Measurements from ENCODE around the gene SMIM1. TPM values are rescaled to one million over a fixed set of nuclear protein-coding genes. Genes with fewer than 3 reads are reported as not detected.

SMIM1 gene
- total RNA-seq, 1 experiment from 2014 or later, result not detected

GRCh38 chr1:3820316-3820715 lies 47.8 kb downstream of the SMIM1 start:
- DNase-seq (ENCODE audit: low read depth), result no peak

- no peak for DNase-seq (ENCODE audit: low read depth)
Measured at GRCh38 chr1:3821004-3821403, 48.5 kb downstream of the SMIM1 start.

GRCh38 chr1:3821447-3821846 lies 48.9 kb downstream of the SMIM1 start:
- DNase-seq (ENCODE audit: low read depth), result no peak

GRCh38 chr1:3821908-3822307 lies 49.4 kb downstream of the SMIM1 start:
- DNase-seq (ENCODE audit: low read depth), result no peak

GRCh38 chr1:3822421-3822820 lies 49.9 kb downstream of the SMIM1 start:
- no peak for DNase-seq (ENCODE audit: low read depth)

GRCh38 chr1:3824650-3825049 lies 52.1 kb downstream of the SMIM1 start:
- DNase-seq (ENCODE audit: low read depth), result no peak

GRCh38 chr1:3825356-3825755 lies 52.8 kb downstream of the SMIM1 start:
- no peak for DNase-seq (ENCODE audit: low read depth)

Other genes starting within 250 kb of the SMIM1 start
- 0.11 and 0.26 TPM in 2 replicates for gene MEGF6, start 161.2 kb upstream of the SMIM1 start, total RNA-seq (2014; rRNA removed)
- 12.4 and 19.6 TPM in 2 replicates for gene TPRG1L, start 147.7 kb upstream of the SMIM1 start, total RNA-seq (2014; rRNA removed)
- gene WRAP73, start 122.6 kb upstream of the SMIM1 start, total RNA-seq (2014; rRNA removed), result 23.3 and 23.7 TPM in 2 replicates
- gene TP73, start 120.2 kb upstream of the SMIM1 start, total RNA-seq (2014; rRNA removed), result 2.4 and 2.6 TPM in 2 replicates
- not detected in 2 replicates for gene CCDC27, start 20.3 kb upstream of the SMIM1 start, total RNA-seq (2014; rRNA removed)
- 33.7 and 44.1 TPM in 2 replicates for gene LRRC47, start 23.7 kb downstream of the SMIM1 start, total RNA-seq (2014; rRNA removed)
- 14.6 TPM in 2 replicates for gene CEP104, start 84.5 kb downstream of the SMIM1 start, total RNA-seq (2014; rRNA removed)
- gene DFFB, start 84.7 kb downstream of the SMIM1 start, total RNA-seq (2014; rRNA removed), result 6.6 and 7.2 TPM in 2 replicates
- gene C1orf174, start 127.5 kb downstream of the SMIM1 start, total RNA-seq (2014; rRNA removed), result 31.8 and 38.3 TPM in 2 replicates